Measurements from ENCODE around the gene FAM76B. TPM values are rescaled to one million over a fixed set of nuclear protein-coding genes. Genes with fewer than 3 reads are reported as not detected.
"Not testable (repeated sequence)": the region's sequence is repeated elsewhere in the genome, so short reads cannot be mapped to it uniquely, and the experiment has no call there.

The FAM76B gene
- total RNA-seq, 1 donor from 2014 or later = 139 TPM

DNA sequence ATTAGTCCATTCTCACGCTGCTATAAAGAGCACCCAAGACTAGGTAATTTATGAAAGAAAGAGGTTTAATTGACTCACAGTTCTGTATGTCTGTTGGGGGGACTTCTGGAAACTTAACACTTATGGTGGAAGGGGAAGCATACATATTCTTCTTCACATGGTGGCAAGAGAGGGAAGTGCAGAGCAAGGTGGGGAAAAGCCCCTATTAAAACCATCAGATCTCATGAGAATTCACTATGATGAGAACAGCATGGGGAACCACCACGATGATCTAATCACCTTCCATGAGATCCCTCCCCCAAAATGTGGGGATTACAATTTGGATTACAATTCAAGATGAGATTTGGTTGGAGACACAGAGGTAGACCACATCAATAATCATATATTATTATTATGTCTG, 26.5 kb upstream of the FAM76B start:
- H3K36me3 Mint-ChIP-seq = peaks cover 53% of the 10 kb centered on the region
- TF ChIP-seq EZH2 (IDR thresholded peaks at IDR 0.05) = no peak
- TF ChIP-seq, protein P1, sequence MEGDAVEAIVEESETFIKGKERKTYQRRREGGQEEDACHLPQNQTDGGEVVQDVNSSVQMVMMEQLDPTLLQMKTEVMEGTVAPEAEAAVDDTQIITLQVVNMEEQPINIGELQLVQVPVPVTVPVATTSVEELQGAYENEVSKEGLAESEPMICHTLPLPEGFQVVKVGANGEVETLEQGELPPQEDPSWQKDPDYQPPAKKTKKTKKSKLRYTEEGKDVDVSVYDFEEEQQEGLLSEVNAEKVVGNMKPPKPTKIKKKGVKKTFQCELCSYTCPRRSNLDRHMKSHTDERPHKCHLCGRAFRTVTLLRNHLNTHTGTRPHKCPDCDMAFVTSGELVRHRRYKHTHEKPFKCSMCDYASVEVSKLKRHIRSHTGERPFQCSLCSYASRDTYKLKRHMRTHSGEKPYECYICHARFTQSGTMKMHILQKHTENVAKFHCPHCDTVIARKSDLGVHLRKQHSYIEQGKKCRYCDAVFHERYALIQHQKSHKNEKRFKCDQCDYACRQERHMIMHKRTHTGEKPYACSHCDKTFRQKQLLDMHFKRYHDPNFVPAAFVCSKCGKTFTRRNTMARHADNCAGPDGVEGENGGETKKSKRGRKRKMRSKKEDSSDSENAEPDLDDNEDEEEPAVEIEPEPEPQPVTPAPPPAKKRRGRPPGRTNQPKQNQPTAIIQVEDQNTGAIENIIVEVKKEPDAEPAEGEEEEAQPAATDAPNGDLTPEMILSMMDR (IDR thresholded peaks at IDR 0.05) = no peak
- TF ChIP-seq EZH2phosphoT487 (IDR thresholded peaks at IDR 0.05) = no peak
- H3K36me3 ChIP-seq = peaks cover 33% of the 10 kb centered on the region

DNA sequence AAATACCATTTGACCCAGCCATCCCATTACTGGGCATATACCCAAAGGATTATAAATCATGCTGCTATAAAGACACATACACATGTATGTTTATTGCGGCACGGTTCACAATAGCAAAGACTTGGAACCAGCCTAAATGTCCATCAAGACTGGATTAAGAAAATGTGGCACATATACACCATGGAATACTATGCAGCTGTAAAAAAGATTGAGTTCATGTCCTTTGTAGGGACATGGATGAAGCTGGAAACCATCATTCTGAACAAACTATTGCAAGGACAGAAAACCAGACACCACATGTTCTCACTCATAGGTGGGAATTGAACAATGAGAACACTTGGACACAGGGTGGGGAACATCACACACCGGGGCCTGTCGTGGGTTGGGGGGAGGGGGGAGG, 21.5 kb upstream of the FAM76B start:
- H3K27ac Mint-ChIP-seq = not testable (repeated sequence)
- peaks cover 31% of the 10 kb centered on the region for H3K9me3 Mint-ChIP-seq

More for the DNA sequence above, 26.5 kb upstream of the FAM76B start:
- Histone ChIP-seq H4K20me1 (ENCODE audit: low read depth) (no peaks in the 10 kb centered on the region), H3K27ac (no peak overlapping the region), H3K27me3 (no peaks in the 10 kb centered on the region), H3K4me3 (no peak overlapping the region), H3K79me2 (ENCODE audit: low read depth) (no peaks in the 10 kb centered on the region), H3K4me1 (no peaks in the 10 kb centered on the region), H3K9me3 (ENCODE audit: low read depth) (no peaks in the 10 kb centered on the region), H2AFZ (replicated peaks) (no peak overlapping the region), H3F3A (ENCODE audit: low read depth) (peaks cover 4% of the 10 kb centered on the region), H3K9ac (no peak overlapping the region), H3K4me2 (no peak overlapping the region)
- no peak for DNase-seq (ENCODE audit: low spot score)
- Mint-ChIP-seq H3K4me3 (no peak overlapping the region), H3K27ac (no peak overlapping the region), H3K27me3 (ENCODE audit: insufficient read depth, low read depth) (no peaks in the 10 kb centered on the region), H3K9me3 (no peaks in the 10 kb centered on the region), H3K4me1 (no peaks in the 10 kb centered on the region)

DNA sequence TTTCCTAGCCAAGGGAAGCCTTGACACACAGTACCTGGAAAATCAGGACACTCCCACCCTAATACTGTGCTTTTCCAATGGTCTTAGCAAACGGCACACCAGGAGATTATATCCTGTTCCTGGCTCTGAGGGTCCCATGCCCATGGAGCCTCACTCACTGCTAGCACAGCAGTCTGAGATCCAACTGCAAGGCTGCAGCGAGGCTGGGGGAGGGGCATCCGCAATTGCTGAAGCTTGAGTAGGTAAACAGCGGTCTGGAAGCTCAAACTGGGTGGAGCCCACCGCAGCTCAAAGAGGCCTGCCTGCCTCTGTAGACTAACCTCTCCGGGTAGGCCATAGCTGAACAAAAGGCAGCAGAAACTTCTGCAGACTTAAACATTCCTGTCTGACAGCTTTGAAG, 16.9 kb upstream of the FAM76B start:
- H3F3A ChIP-seq (ENCODE audit: low read depth); H2AFZ ChIP-seq (replicated peaks): not testable (repeated sequence)
- peaks cover 39% of the 10 kb centered on the region for H3K9me3 Mint-ChIP-seq

More for the DNA sequence above, 21.5 kb upstream of the FAM76B start:
- H3K9me3 ChIP-seq (ENCODE audit: low read depth); H3K4me1 ChIP-seq; H3K27me3 Mint-ChIP-seq (ENCODE audit: insufficient read depth, low read depth); H4K20me1 ChIP-seq (ENCODE audit: low read depth); DNase-seq (ENCODE audit: low spot score); H3K4me3 Mint-ChIP-seq; H3F3A ChIP-seq (ENCODE audit: low read depth); H3K4me3 ChIP-seq; H3K27me3 ChIP-seq; H3K9ac ChIP-seq; H3K27ac ChIP-seq; H2AFZ ChIP-seq (replicated peaks); H3K4me2 ChIP-seq; H3K4me1 Mint-ChIP-seq; H3K79me2 ChIP-seq (ENCODE audit: low read depth): not testable (repeated sequence)
- peaks cover 27% of the 10 kb centered on the region for H3K36me3 ChIP-seq
- peaks cover 61% of the 10 kb centered on the region for H3K36me3 Mint-ChIP-seq

DNA sequence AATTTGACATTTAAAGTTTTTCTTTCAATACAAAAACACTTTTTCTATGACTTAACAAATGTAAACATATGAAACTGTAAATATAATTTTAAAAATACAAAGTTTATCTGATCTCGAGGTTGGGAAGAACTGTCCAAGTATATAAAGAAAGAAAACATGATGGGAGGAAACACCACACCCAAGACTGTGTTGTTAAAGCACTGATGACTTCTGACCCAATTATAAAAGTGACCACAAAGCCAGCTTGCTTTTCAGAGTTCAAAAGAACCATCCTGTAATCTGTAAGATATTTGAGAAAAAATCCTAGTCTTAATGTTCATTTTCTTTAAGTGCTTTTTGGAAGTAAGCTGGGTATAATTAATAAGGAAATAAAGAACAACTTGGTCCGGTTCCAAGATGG, 16.3 kb upstream of the FAM76B start:
- Mint-ChIP-seq H3K27ac (no peak overlapping the region), H3K36me3 (peaks cover 67% of the 10 kb centered on the region), H3K4me3 (no peak overlapping the region), H3K9me3 (peaks cover 39% of the 10 kb centered on the region), H3K27me3 (ENCODE audit: insufficient read depth, low read depth) (no peaks in the 10 kb centered on the region), H3K4me1 (no peaks in the 10 kb centered on the region)
- Histone ChIP-seq H3K4me3 (no peak overlapping the region), H3K4me2 (no peak overlapping the region), H3K36me3 (peaks cover 27% of the 10 kb centered on the region), H3K4me1 (no peaks in the 10 kb centered on the region), H3K9me3 (ENCODE audit: low read depth) (peaks cover 7% of the 10 kb centered on the region), H3K79me2 (ENCODE audit: low read depth) (peaks cover 9% of the 10 kb centered on the region), H2AFZ (replicated peaks) (no peak overlapping the region), H3K27ac (no peak overlapping the region), H3K9ac (no peak overlapping the region), H4K20me1 (ENCODE audit: low read depth) (no peaks in the 10 kb centered on the region), H3K27me3 (no peaks in the 10 kb centered on the region), H3F3A (ENCODE audit: low read depth) (no peaks in the 10 kb centered on the region)
- TF ChIP-seq EZH2 (IDR thresholded peaks at IDR 0.05) = no peak
- TF ChIP-seq, protein P1 (IDR thresholded peaks at IDR 0.05) = no peak
- no peak for DNase-seq (ENCODE audit: low spot score)

More for the DNA sequence above, 16.9 kb upstream of the FAM76B start:
- not testable (repeated sequence) for H3K27me3 ChIP-seq; H3K27me3 Mint-ChIP-seq (ENCODE audit: insufficient read depth, low read depth); H3K4me2 ChIP-seq; DNase-seq (ENCODE audit: low spot score); H3K9me3 ChIP-seq (ENCODE audit: low read depth); H3K4me3 Mint-ChIP-seq; H4K20me1 ChIP-seq (ENCODE audit: low read depth); H3K4me1 ChIP-seq; H3K4me3 ChIP-seq; H3K79me2 ChIP-seq (ENCODE audit: low read depth); H3K9ac ChIP-seq; H3K27ac ChIP-seq; H3K27ac Mint-ChIP-seq; H3K4me1 Mint-ChIP-seq
- peaks cover 27% of the 10 kb centered on the region for H3K36me3 ChIP-seq
- H3K36me3 Mint-ChIP-seq = peaks cover 67% of the 10 kb centered on the region
